ENCODE measurements around the gene PPP6R3.
"Not testable (repeated sequence)": the region's sequence is repeated elsewhere in the genome, so short reads cannot be mapped to it uniquely, and the experiment has no call there.

The PPP6R3 gene

GRCh38 chr11:68460741-68461574 lies at the start of gene PPP6R3:
PPP6R3 (plus strand) TSS chr11:68460752; CDS start chr11:68537665, 76,913 bp downstream.
- no peak for DNase-seq (ENCODE audit: low read depth)

- no peak for DNase-seq (ENCODE audit: low read depth)
Measured at GRCh38 chr11:68411501-68411991, 49.0 kb upstream of the PPP6R3 start.

- no peak for DNase-seq (ENCODE audit: low read depth)
Measured at GRCh38 chr11:68412593-68413475, 47.7 kb upstream of the PPP6R3 start.

- DNase-seq (ENCODE audit: low read depth) = no peak
Measured at GRCh38 chr11:68413591-68413999, 47.0 kb upstream of the PPP6R3 start.

- no peak for DNase-seq (ENCODE audit: low read depth)
Measured at GRCh38 chr11:68414496-68415221, 45.9 kb upstream of the PPP6R3 start.

- DNase-seq (ENCODE audit: low read depth) = no peak
Measured at GRCh38 chr11:68416070-68416578, 44.4 kb upstream of the PPP6R3 start.

- no peak for DNase-seq (ENCODE audit: low read depth)
Measured at GRCh38 chr11:68418648-68419047, 41.9 kb upstream of the PPP6R3 start.

GRCh38 chr11:68420171-68420570 lies 40.4 kb upstream of the PPP6R3 start:
- DNase-seq (ENCODE audit: low read depth) = no peak

- DNase-seq (ENCODE audit: low read depth) = no peak
Measured at GRCh38 chr11:68423481-68423880, 37.1 kb upstream of the PPP6R3 start.

GRCh38 chr11:68424101-68424632 lies 36.4 kb upstream of the PPP6R3 start:
- no peak for DNase-seq (ENCODE audit: low read depth)

GRCh38 chr11:68424981-68425865 lies 35.3 kb upstream of the PPP6R3 start:
- no peak for DNase-seq (ENCODE audit: low read depth)

- DNase-seq (ENCODE audit: low read depth) = no peak
Measured at GRCh38 chr11:68425866-68426380, 34.6 kb upstream of the PPP6R3 start.

GRCh38 chr11:68429661-68430060 lies 30.9 kb upstream of the PPP6R3 start:
- DNase-seq (ENCODE audit: low read depth) = no peak

- DNase-seq (ENCODE audit: low read depth) = no peak
Measured at GRCh38 chr11:68430384-68430783, 30.2 kb upstream of the PPP6R3 start.

GRCh38 chr11:68430801-68431200 lies 29.8 kb upstream of the PPP6R3 start:
- DNase-seq (ENCODE audit: low read depth) = no peak

GRCh38 chr11:68431984-68432645 lies 28.4 kb upstream of the PPP6R3 start:
- DNase-seq (ENCODE audit: low read depth) = no peak

- no peak for DNase-seq (ENCODE audit: low read depth)
Measured at GRCh38 chr11:68432874-68433273, 27.7 kb upstream of the PPP6R3 start.

- no peak for DNase-seq (ENCODE audit: low read depth)
Measured at GRCh38 chr11:68433541-68433940, 27.0 kb upstream of the PPP6R3 start.

GRCh38 chr11:68434159-68434558 lies 26.4 kb upstream of the PPP6R3 start:
- not testable (repeated sequence) for DNase-seq (ENCODE audit: low read depth)
